Endothelial cell (in vitro differentiated cells): Measurements from ENCODE around the gene PIK3R4. TPM values are rescaled to one million over a fixed set of nuclear protein-coding genes. Genes with fewer than 3 reads are reported as not detected.

Source experiments
- DNase-seq: peaks from one replicate; pipeline ENCODE4 v3.0.0; 2021; ENCODE audit warnings: low spot score
- H3K27ac Mint-ChIP-seq: one replicate; pipeline ENCODE4 v1.8.0; 2021; ENCODE audit warnings: mixed read lengths, inconsistent platforms; ENCODE audit not compliant: unreplicated experiment
- H3K27me3 Mint-ChIP-seq: one replicate; pipeline ENCODE4 v1.8.0; 2021; ENCODE audit warnings: mild to moderate bottlenecking, moderate library complexity, mixed read lengths, inconsistent platforms; ENCODE audit not compliant: unreplicated experiment
- H3K36me3 Mint-ChIP-seq: one replicate; pipeline ENCODE4 v1.8.0; 2021; ENCODE audit warnings: mild to moderate bottlenecking, low read depth, mixed read lengths, inconsistent platforms; ENCODE audit not compliant: unreplicated experiment
- H3K4me1 Mint-ChIP-seq: one replicate; pipeline ENCODE4 v1.8.0; 2021; ENCODE audit warnings: mild to moderate bottlenecking, mixed read lengths, inconsistent platforms; ENCODE audit not compliant: unreplicated experiment
- H3K4me3 Mint-ChIP-seq: one replicate; pipeline ENCODE4 v1.8.0; 2021; ENCODE audit warnings: mild to moderate bottlenecking, mixed read lengths, inconsistent platforms; ENCODE audit not compliant: unreplicated experiment
- H3K9me3 Mint-ChIP-seq: one replicate; pipeline ENCODE4 v1.8.0; 2021; ENCODE audit warnings: mixed read lengths, inconsistent platforms; ENCODE audit not compliant: unreplicated experiment
- CTCF ChIP-seq: fragments of 200-600 bp; sonication (generic); IDR thresholded peaks from one replicate; pipeline ENCODE4 v1.5.0; 2021; ENCODE audit warnings: antibody characterized with exemption; ENCODE audit not compliant: unreplicated experiment
- total RNA-seq: library from RNA; stranded (reverse); fragmentation: NEBNext Ultra II Directional; extraction: Animal tissue kit (Norgen Biotek cat#: 25700); gene quantifications from one replicate; pipeline ENCODE4 v1.2.1, GENCODE V29; 2021; ENCODE audit not compliant: unreplicated experiment

PIK3R4 gene
- total RNA-seq, 1 donor from 2014 or later, result 24.0 TPM

GRCh38 chr3:130654091-130654490 lies 92.5 kb downstream of the PIK3R4 start:
- Mint-ChIP-seq H3K36me3 (peaks cover 13% of the 10 kb centered on the region), H3K27me3 (peaks cover 2% of the 10 kb centered on the region), H3K9me3 (no peaks in the 10 kb centered on the region), H3K27ac (no peak overlapping the region), H3K4me3 (no peak overlapping the region), H3K4me1 (no peaks in the 10 kb centered on the region)
- DNase-seq, result no peak
- no peak for TF ChIP-seq CTCF

GRCh38 chr3:130649061-130649654 lies 97.5 kb downstream of the PIK3R4 start:
- DNase-seq, result no peak
- Mint-ChIP-seq H3K27ac (no peak overlapping the region), H3K36me3 (no peaks in the 10 kb centered on the region), H3K9me3 (no peaks in the 10 kb centered on the region), H3K4me1 (no peaks in the 10 kb centered on the region), H3K4me3 (no peak overlapping the region), H3K27me3 (no peaks in the 10 kb centered on the region)
- no peak for TF ChIP-seq CTCF

- no peaks in the 10 kb centered on the region for H3K9me3 Mint-ChIP-seq
- no peaks in the 10 kb centered on the region for H3K27me3 Mint-ChIP-seq
- no peak overlapping the region for H3K4me3 Mint-ChIP-seq
- DNase-seq, result no peak
- no peaks in the 10 kb centered on the region for H3K4me1 Mint-ChIP-seq
- no peak overlapping the region for H3K27ac Mint-ChIP-seq
- no peak for TF ChIP-seq CTCF
- no peaks in the 10 kb centered on the region for H3K36me3 Mint-ChIP-seq
Measured at GRCh38 chr3:130648293-130648692, 98.3 kb downstream of the PIK3R4 start.

GRCh38 chr3:130645261-130645660 lies 101.4 kb downstream of the PIK3R4 start:
- H3K27me3 Mint-ChIP-seq, result no peaks in the 10 kb centered on the region
- H3K9me3 Mint-ChIP-seq, result no peaks in the 10 kb centered on the region
- no peaks in the 10 kb centered on the region for H3K36me3 Mint-ChIP-seq
- DNase-seq, result no peak
- no peak for TF ChIP-seq CTCF
- no peak overlapping the region for H3K27ac Mint-ChIP-seq
- H3K4me1 Mint-ChIP-seq, result no peaks in the 10 kb centered on the region
- no peak overlapping the region for H3K4me3 Mint-ChIP-seq

GRCh38 chr3:130644628-130645253 lies 101.9 kb downstream of the PIK3R4 start:
- no peaks in the 10 kb centered on the region for H3K9me3 Mint-ChIP-seq
- no peaks in the 10 kb centered on the region for H3K27me3 Mint-ChIP-seq
- no peak overlapping the region for H3K4me3 Mint-ChIP-seq
- DNase-seq, result no peak
- H3K36me3 Mint-ChIP-seq, result no peaks in the 10 kb centered on the region
- no peak overlapping the region for H3K27ac Mint-ChIP-seq
- no peak for TF ChIP-seq CTCF
- H3K4me1 Mint-ChIP-seq, result no peaks in the 10 kb centered on the region
